Measurements from ENCODE around the gene RANBP1. TPM values are rescaled to one million over a fixed set of nuclear protein-coding genes. Genes with fewer than 3 reads are reported as not detected.

RANBP1 gene
- total and polyA plus RNA-seq, 2 experiments from 2014 or later, result 233 to 253 TPM

DNA sequence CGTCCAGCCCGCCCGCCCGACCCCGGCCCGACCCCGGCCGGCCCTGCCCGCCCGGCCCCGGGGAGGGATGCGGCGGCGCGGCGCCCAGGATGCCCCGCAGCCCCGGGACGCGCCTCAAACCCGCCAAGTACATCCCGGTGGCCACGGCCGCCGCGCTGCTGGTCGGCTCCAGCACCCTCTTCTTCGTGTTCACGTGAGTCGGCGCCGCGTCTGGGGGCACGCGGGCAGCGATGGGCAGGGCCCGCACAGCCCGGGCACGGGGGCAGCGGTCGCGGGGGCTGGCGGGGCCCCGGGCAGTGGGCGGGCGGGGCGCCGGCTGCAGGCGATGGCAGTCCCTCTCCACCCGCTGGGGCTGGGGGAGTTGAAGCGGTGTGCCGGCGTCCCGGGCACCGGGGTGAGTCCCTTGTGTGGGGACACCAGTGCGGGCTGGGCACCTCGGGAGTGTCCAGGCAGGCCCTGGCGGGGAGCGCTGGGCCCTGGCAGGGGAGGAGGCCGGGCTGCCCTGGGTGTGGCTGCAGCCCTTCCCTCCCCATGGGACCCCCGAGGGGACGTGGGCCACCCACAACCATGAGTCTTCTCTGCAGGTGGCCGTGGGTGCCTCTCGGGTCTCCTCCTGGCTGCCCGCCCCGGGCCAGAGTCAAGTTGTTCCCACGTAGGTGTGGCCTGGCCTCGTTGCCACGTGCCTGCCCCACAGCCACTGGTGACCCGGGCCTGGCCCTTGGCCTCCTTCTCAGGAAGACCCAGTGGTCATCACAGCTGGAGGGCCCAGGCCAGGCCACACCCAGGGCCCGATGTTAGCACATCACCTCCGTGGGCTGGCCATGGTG is 16.2 kb downstream of the RANBP1 start:
- Histone ChIP-seq H3K4me2 (ENCODE audit: unreplicated experiment) (peak overlapping the region; percentile 87), H3K9me3 (ENCODE audit: low read depth) (no peaks in the 10 kb centered on the region), H3K9me2 (ENCODE audit: insufficient read depth) (no peaks in the 10 kb centered on the region), H3K4me1 (ENCODE audit: insufficient read depth) (peaks cover 11% of the 10 kb centered on the region; the same call in 1 of the 2 replicates), H3K4me3 (peak overlapping the region; percentile 86), H3K79me2 (ENCODE audit: insufficient read depth) (peaks cover 52% of the 10 kb centered on the region), H3F3A (ENCODE audit: insufficient read depth) (peaks cover 28% of the 10 kb centered on the region; the same call in 1 of the 2 replicates), H3K27ac (peak overlapping the region; percentile 45), H3K9ac (peak overlapping the region; percentile 93), H2AFZ (peak overlapping the region; percentile 52; the same call in 1 of the 2 replicates), H3K36me3 (ENCODE audit: low read depth) (no peaks in the 10 kb centered on the region), H3K27me3 (replicated peaks; ENCODE audit: insufficient read depth) (no peaks in the 10 kb centered on the region), H4K20me1 (ENCODE audit: insufficient read depth) (no peaks in the 10 kb centered on the region)
- WGBS, 2 experiments (ENCODE audit: low coverage in 1 of 2, low lambda C conversion rate in 2 of 2, missing lambda C conversion rate in 2 of 2), result 0 to 1% methylated on average over 44 to 45 of the region's 72 CpGs
- in situ Hi-C loops (cut with MboI), result no loop called here
- peak; percentile 57 for DNase-seq
- TF ChIP-seq EZH2phosphoT487 (IDR thresholded peaks at IDR 0.05; ENCODE audit: insufficient read depth, low read depth), result no peak
- TF ChIP-seq EZH2 (IDR thresholded peaks at IDR 0.05; ENCODE audit: insufficient read depth, poor library complexity, severe bottlenecking), result no peak

DNA sequence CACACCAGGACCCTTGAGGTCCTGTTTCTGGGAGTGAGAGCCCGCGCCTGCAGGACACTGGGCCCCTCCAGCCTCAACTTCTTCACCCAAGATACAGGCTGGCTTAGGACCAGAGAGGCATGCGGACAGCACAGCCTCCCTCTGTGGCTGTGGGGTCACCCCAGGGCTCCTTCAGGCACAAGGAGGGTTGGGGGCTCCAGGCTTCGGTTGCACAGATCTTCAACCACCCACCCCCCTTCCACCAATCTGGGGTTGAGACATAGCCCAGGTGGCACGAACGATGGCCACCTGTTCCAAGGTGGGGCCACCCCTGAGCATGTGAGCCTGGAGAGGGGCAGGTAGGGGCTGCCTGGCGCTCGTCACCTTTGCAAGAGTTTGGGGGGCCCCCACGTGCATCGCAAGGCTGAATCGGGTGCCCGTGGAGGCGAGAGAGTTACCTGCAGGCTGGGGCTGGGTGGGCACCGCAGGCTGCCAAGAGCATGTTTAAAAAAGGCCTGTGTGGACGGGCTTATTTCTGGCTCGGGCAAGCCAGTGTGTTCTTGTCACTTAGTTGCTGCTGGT is 16.9 kb downstream of the RANBP1 start:
- H3K4me1 ChIP-seq (ENCODE audit: insufficient read depth), result peaks cover 14% of the 10 kb centered on the region; the same call in 1 of the 2 replicates
- H3K9me2 ChIP-seq (ENCODE audit: insufficient read depth), result no peaks in the 10 kb centered on the region
- H2AFZ ChIP-seq, result no peak overlapping the region
- H3K4me2 ChIP-seq (ENCODE audit: unreplicated experiment), result peak overlapping the region; percentile 87
- TF ChIP-seq EZH2phosphoT487 (IDR thresholded peaks at IDR 0.05; ENCODE audit: insufficient read depth, low read depth), result no peak
- no peak for TF ChIP-seq EZH2 (IDR thresholded peaks at IDR 0.05; ENCODE audit: insufficient read depth, poor library complexity, severe bottlenecking)
- no peaks in the 10 kb centered on the region for H3K27me3 ChIP-seq (replicated peaks; ENCODE audit: insufficient read depth)
- peak overlapping the region; percentile 86 for H3K4me3 ChIP-seq
- H3K36me3 ChIP-seq (ENCODE audit: low read depth), result no peaks in the 10 kb centered on the region
- H3K79me2 ChIP-seq (ENCODE audit: insufficient read depth), result peaks cover 59% of the 10 kb centered on the region
- no peak for DNase-seq
- in situ Hi-C loops (cut with MboI), result no loop called here
- no peaks in the 10 kb centered on the region for H3K9me3 ChIP-seq (ENCODE audit: low read depth)
- H3K9ac ChIP-seq, result peak overlapping the region; percentile 93
- no peak overlapping the region; the same call in 1 of the 2 replicates for H3K27ac ChIP-seq
- H3F3A ChIP-seq (ENCODE audit: insufficient read depth), result peaks cover 26% of the 10 kb centered on the region; the same call in 1 of the 2 replicates
- no peaks in the 10 kb centered on the region for H4K20me1 ChIP-seq (ENCODE audit: insufficient read depth)
- WGBS, 2 experiments (ENCODE audit: low coverage in 1 of 2, low lambda C conversion rate in 2 of 2, missing lambda C conversion rate in 2 of 2), result 54 to 56% methylated on average over 16 of the region's 16 CpGs

DNA sequence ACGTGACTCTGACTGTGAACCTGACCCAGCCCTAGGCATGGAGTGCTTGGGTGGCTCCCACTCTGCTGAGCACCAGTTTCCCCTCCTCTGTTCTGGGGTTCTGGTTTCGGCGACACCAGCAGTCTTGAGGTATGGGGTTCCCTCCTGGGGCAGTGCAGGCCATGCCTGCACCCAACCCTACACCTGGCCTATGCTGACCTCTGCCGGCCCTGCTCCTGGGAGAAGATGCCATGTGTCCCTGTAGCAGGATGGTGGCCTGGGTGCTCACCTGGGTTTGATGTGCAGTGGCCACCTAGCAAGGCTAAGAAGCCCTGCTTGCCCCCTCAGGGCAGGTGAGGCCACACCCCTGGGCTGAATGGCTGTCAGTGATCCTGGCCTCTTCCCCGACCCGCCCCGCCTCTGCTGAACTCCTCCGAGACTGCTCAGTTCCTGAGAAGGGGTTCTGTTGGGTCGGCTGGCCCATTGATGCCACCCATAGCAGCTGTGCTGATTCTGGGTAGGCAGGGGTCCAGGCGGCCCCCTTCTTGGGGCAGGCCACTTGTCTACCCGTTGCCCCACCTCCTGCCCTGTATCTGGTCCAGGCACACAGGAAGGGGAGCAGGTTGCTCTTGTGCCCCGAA is 18.1 kb downstream of the RANBP1 start:
- no peaks in the 10 kb centered on the region for H3K27me3 ChIP-seq (replicated peaks; ENCODE audit: insufficient read depth)
- no peak for TF ChIP-seq EZH2 (IDR thresholded peaks at IDR 0.05; ENCODE audit: insufficient read depth, poor library complexity, severe bottlenecking)
- no peak for TF ChIP-seq EZH2phosphoT487 (IDR thresholded peaks at IDR 0.05; ENCODE audit: insufficient read depth, low read depth)
- no peak overlapping the region for H3K4me2 ChIP-seq (ENCODE audit: unreplicated experiment)
- no peak overlapping the region for H3K27ac ChIP-seq
- H3K9ac ChIP-seq, result no peak overlapping the region
- in situ Hi-C loops (cut with MboI), result no loop called here
- no peak for DNase-seq
- no peak overlapping the region for H2AFZ ChIP-seq
- H3K9me2 ChIP-seq (ENCODE audit: insufficient read depth), result no peaks in the 10 kb centered on the region
- H3K4me1 ChIP-seq (ENCODE audit: insufficient read depth), result peaks cover 22% of the 10 kb centered on the region
- no peak overlapping the region for H3K4me3 ChIP-seq
- H3F3A ChIP-seq (ENCODE audit: insufficient read depth), result peaks cover 13% of the 10 kb centered on the region; the same call in 1 of the 2 replicates
- WGBS, 2 experiments (ENCODE audit: low coverage in 1 of 2, low lambda C conversion rate in 2 of 2, missing lambda C conversion rate in 2 of 2), result 66 to 72% methylated on average over 9 to 12 of the region's 12 CpGs
- no peaks in the 10 kb centered on the region for H3K9me3 ChIP-seq (ENCODE audit: low read depth)
- no peaks in the 10 kb centered on the region for H3K36me3 ChIP-seq (ENCODE audit: low read depth)
- H4K20me1 ChIP-seq (ENCODE audit: insufficient read depth), result no peaks in the 10 kb centered on the region
- peaks cover 66% of the 10 kb centered on the region for H3K79me2 ChIP-seq (ENCODE audit: insufficient read depth)

DNA sequence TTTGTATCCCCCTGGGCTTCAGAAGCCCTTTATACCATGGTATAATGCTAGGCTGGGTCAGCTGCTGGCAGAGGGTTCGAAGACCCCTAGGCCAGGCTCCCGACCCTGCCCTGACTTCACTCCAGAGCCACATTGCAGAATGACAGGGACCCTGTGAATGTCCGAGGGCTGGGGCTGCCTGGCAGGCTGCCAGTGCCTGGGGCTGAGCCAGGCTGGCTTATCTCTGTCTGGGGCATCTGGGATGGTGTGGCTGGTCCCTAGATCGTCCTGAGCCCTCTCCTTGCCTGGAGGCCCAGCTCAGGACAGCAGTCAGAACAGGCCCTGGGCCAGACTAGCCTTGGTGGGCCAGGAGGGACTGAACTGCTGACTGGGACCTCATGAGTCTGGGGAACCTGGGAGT is 19.4 kb downstream of the RANBP1 start:
- H3K9me3 ChIP-seq (ENCODE audit: low read depth), result no peaks in the 10 kb centered on the region
- H3K9ac ChIP-seq, result no peak overlapping the region
- peaks cover 74% of the 10 kb centered on the region for H3K79me2 ChIP-seq (ENCODE audit: insufficient read depth)
- H4K20me1 ChIP-seq (ENCODE audit: insufficient read depth), result no peaks in the 10 kb centered on the region
- H3K36me3 ChIP-seq (ENCODE audit: low read depth), result no peaks in the 10 kb centered on the region
- H2AFZ ChIP-seq, result no peak overlapping the region
- H3F3A ChIP-seq (ENCODE audit: insufficient read depth), result 0 out of 2 replicates have a peak, but pooled peaks cover 5% of the 10 kb centered on the region
- WGBS, 2 experiments (ENCODE audit: low coverage in 1 of 2, low lambda C conversion rate in 2 of 2, missing lambda C conversion rate in 2 of 2), result 67 to 75% methylated on average over 4 of the region's 4 CpGs
- no peaks in the 10 kb centered on the region for H3K9me2 ChIP-seq (ENCODE audit: insufficient read depth)
- no peak overlapping the region for H3K4me2 ChIP-seq (ENCODE audit: unreplicated experiment)
- in situ Hi-C loops (cut with MboI), result no loop called here
- TF ChIP-seq EZH2 (IDR thresholded peaks at IDR 0.05; ENCODE audit: insufficient read depth, poor library complexity, severe bottlenecking) (no peak), EZH2phosphoT487 (IDR thresholded peaks at IDR 0.05; ENCODE audit: insufficient read depth, low read depth) (no peak)
- no peaks in the 10 kb centered on the region for H3K27me3 ChIP-seq (replicated peaks; ENCODE audit: insufficient read depth)
- H3K4me1 ChIP-seq (ENCODE audit: insufficient read depth), result peaks cover 22% of the 10 kb centered on the region
- no peak overlapping the region for H3K4me3 ChIP-seq
- H3K27ac ChIP-seq, result no peak overlapping the region
- no peak for DNase-seq
